LNCAP (cell line): Measurements from ENCODE around the gene RNF152.

Source experiments
- CTCF ChIP-seq: fragments of 450-650 bp; IDR thresholded peaks from 2 replicates; pipeline ENCODE4 v1.5.1; 2017; ENCODE audit warnings: mild to moderate bottlenecking

Gene RNF152

GRCh38 chr18:61838521-61838920 lies 54.3 kb downstream of the RNF152 start:
- no peak for TF ChIP-seq CTCF

- TF ChIP-seq CTCF: no peak
Measured at GRCh38 chr18:61833978-61834377, 58.8 kb downstream of the RNF152 start.

- TF ChIP-seq CTCF: no peak
Measured at GRCh38 chr18:61833387-61833786, 59.4 kb downstream of the RNF152 start.

- no peak for TF ChIP-seq CTCF
Measured at GRCh38 chr18:61832858-61833257, 59.9 kb downstream of the RNF152 start.

- TF ChIP-seq CTCF: no peak
Measured at GRCh38 chr18:61831071-61831470, 61.7 kb downstream of the RNF152 start.

GRCh38 chr18:61829108-61829507 lies 63.7 kb downstream of the RNF152 start:
- no peak for TF ChIP-seq CTCF

GRCh38 chr18:61827591-61827990 lies 65.2 kb downstream of the RNF152 start:
- no peak for TF ChIP-seq CTCF

GRCh38 chr18:61825386-61825785 lies 67.4 kb downstream of the RNF152 start:
- no peak for TF ChIP-seq CTCF
